GM21619 (cell line): ENCODE measurements around the gene CTNNBIP1.

ENCODE experiments used
- ATAC-seq: cut with Tn5 transposase; IDR thresholded peaks from one replicate; pipeline ENCODE4 v1.9.1; 2021; ENCODE audit not compliant: unreplicated experiment

Gene CTNNBIP1

GRCh38 chr1:9905010-9905409, 5.1 kb downstream of the CTNNBIP1 start:
- no peak for ATAC-seq

- no peak for ATAC-seq
Measured at GRCh38 chr1:9904596-9904995, 5.5 kb downstream of the CTNNBIP1 start.

GRCh38 chr1:9903801-9904527, 6.1 kb downstream of the CTNNBIP1 start:
- no peak for ATAC-seq

GRCh38 chr1:9902060-9902452, 8.0 kb downstream of the CTNNBIP1 start:
- no peak for ATAC-seq

- ATAC-seq, result no peak
Measured at GRCh38 chr1:9901148-9902059, 8.7 kb downstream of the CTNNBIP1 start.

- ATAC-seq, result no peak
Measured at GRCh38 chr1:9900142-9901043, 9.7 kb downstream of the CTNNBIP1 start.

- no peak for ATAC-seq
Measured at GRCh38 chr1:9894115-9894514, 16.0 kb downstream of the CTNNBIP1 start.

- no peak for ATAC-seq
Measured at GRCh38 chr1:9892563-9893528, 17.2 kb downstream of the CTNNBIP1 start.

- ATAC-seq, result no peak
Measured at GRCh38 chr1:9891207-9891606, 18.9 kb downstream of the CTNNBIP1 start.

- ATAC-seq, result no peak
Measured at GRCh38 chr1:9890224-9890731, 19.8 kb downstream of the CTNNBIP1 start.

- ATAC-seq, result no peak
Measured at GRCh38 chr1:9889411-9889810, 20.7 kb downstream of the CTNNBIP1 start.

GRCh38 chr1:9888886-9889285, 21.2 kb downstream of the CTNNBIP1 start:
- no peak for ATAC-seq

- no peak for ATAC-seq
Measured at GRCh38 chr1:9887070-9887469, 23.0 kb downstream of the CTNNBIP1 start.

GRCh38 chr1:9886092-9886742, 23.9 kb downstream of the CTNNBIP1 start:
- no peak for ATAC-seq

- no peak for ATAC-seq
Measured at GRCh38 chr1:9884805-9885204, 25.3 kb downstream of the CTNNBIP1 start.

GRCh38 chr1:9883585-9884449, 26.3 kb downstream of the CTNNBIP1 start:
- no peak for ATAC-seq

GRCh38 chr1:9882945-9883303, 27.1 kb downstream of the CTNNBIP1 start:
- no peak for ATAC-seq

- ATAC-seq, result no peak
Measured at GRCh38 chr1:9882296-9882944, 27.6 kb downstream of the CTNNBIP1 start.
